ENCODE measurements around the gene NXNL2.

The NXNL2 gene

DNA sequence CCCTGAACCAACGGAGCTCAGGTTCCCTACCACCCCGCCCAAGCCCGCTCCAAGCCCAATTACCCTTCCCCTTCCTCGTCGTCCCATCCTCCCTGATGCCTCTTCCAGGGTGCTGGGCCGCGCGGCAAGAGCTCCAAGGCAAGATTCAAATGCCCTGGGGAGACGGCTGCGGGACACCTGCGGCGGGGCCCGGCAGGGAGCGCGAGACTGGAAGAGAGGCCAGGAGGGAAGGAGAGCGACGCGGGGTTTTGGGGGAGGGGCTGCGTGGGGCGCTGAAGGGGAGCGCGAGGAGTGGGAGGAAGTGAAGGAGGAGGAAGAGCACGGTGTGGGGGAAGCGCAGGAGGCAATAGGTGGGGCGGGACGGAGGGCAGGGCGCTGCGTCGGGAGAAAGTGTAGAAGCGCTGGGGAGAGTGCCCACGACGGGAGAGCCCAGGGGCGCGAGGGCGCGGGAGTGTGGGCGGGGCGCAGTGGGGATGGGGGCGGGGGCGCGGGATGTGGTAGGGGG, 975 bp upstream of the NXNL2 start:
- DNase-seq = peak; percentile 49

DNA sequence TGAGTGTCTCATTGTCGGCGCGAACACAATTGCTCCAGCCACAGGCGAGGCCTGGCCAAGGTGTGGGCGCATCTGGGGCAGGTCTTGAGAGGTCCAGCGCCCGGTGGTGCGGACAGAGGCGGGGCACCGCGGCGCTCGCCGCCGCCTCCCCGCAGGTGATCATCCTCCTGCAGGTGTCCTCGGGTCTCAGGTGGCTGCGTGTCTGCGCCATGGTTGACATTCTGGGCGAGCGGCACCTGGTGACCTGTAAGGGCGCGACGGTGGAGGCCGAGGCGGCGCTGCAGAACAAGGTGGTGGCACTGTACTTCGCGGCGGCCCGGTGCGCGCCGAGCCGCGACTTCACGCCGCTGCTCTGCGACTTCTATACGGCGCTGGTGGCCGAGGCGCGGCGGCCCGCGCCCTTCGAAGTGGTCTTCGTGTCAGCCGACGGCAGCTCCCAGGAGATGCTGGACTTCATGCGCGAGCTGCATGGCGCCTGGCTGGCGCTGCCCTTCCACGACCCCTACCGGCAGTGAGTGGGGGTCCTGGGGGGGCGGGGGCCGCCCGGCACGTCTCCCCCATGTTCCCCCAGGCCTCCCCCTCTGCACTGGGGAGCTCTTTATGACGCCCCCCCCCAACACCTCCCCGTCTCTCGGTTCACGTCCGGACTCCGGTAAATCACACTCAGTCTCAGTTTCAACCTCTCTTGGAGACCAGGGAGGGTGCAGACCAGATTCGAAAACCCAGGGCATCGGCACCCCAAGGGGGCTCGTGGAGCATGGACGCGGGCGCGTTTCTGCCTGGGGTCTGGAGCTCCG, 446 bp downstream of the NXNL2 start:
- no peak for DNase-seq

DNA sequence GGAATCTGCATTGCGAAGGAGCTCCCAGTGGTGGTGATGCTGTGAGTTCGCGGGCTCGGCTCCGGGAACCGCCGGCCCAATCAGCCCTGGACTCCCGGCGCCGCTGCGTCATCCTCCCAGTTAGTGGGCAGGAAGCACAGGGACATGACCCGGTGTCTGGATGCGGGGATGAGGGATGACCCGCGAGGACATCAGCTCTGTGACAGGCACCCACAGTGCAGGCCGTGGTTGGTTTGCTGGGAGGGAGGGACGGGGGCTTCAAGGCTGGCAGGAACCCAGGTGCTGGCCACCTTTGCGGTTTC, 996 bp downstream of the NXNL2 start:
- no peak for DNase-seq

DNA sequence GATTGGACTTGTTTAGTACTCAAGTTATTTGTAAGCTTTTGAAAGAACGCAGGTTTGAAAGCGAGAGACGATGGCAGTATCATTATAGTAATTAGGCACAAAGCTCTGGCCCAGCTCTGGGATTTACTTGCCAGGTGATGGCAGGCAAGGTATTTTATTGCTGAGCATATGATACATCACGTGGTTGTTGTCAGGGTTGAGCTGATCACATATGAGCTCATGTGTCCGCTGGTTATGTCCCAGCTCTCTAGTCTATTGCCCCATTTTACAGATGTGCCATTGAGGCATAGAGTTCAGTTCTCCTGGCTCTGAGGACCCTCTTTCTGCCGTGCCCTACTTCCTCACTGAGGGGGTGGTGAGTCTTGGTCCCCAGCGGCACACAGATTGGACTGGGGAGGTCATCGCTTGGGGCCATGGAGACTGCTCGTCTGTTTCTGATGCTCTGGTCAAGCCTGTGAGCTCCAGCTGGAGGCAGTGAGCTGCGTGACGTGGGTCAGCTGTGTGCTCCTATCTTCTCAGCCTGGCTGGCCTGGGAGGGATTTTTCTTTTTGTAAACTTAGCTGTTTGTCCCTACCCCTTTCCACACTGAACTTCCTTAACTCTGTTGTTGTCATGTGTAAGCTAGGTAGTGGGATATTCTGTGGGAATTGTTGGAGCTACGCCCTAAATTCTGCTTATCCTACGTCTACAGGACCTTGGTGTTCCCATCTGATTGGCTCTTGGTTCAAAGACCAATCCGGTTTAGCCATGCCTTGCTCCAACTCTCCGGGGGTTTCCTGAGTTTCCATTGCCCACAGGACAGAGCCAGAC, 2.2 kb downstream of the NXNL2 start:
- no peak for DNase-seq

DNA sequence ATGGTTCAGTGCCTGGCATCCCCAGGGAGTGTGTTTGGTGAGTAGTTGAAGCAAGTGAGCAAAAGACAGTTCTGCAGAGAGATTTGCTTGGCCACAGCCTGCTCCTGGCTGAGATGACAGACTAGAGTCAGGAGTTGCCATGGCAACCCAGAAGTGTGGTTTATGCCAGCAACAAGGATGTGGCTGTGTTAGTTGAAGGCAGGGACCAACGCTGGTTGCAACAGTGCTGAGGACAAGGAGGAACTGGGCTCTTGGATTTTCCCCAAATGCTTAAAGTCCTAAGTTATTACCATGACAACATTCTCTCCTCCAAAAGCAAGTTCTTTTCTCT, 2.7 kb downstream of the NXNL2 start:
- peak; percentile 61 for DNase-seq

DNA sequence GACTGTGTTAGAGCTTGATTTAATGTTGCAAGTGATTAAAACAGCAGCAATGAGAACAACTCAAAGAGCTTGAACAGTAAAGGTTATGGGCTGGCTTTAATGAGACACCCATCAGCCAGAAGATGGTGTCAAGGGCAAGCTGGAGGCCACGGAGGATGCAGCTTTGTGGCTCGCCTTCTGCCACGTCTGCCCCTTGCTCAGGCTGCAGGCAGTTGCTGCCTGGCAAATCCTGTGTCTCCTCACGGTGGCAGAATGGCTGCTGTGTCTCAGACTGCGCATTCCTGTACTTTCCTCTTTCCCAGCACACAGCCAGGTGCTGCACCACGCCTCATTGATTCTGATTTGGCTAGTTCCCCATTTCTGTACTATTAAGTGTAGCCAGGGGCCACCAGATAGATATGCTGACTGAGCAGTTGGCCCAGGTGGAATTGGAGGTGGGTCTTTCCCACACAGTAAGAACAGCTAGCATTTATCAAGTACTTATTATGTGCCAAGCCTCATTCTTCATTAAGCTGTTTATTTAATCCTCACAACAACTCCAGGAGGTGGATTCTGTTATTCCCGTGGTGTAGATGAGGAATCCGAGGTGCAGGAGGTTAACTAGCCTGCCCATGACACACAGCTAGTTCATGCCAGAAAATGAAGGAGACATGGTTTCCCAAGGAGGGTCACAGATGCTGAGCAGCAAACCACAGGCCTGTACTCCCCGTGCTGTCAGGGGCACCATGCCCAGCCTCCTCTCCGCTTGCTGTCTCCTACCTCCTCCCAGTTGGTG, 3.5 kb downstream of the NXNL2 start:
- no peak for DNase-seq

DNA sequence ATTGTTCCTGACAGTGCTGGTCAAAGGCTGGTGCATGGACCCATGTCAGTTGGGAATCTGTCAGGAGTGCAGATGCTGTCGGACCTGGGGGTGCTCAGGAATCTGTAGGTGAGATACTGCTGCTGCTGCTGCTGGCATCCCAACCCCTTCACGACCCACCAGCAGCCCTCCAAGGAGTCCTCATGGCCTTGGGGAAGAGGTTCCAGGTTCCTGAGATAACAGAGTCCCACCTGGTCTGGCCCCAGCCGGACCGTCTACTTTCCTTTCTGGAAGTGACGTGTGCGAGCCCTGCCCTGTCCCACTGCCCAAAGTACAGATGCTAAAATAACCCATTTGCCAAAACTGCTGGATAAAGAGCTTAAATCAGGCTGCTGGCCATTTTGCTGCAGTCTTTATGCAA, 4.3 kb downstream of the NXNL2 start:
- no peak for DNase-seq

DNA sequence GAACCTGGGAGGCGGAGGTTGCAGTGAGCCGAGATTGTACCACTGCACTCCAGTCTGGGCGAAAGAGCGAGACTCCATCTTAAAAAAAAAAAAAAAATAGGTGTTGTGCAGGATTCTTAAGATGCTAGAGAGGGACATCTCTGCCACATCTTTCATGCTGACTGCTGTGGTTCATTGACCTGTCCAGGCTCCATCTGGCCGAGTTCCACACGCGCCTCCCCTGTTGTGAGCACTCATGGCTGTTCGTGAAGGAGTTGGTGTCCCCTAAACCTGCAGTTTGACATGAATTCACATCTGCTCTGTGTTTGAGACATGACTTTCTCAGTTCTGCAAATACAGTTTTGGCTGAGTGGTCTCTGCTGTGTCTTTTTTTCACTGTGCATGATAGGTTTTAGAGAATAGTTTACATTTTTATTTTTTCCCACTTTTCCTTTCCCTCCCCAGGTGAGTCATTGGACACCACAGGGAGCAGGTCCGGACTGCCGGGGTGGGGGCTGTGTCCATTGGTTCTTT, 5.3 kb downstream of the NXNL2 start:
- DNase-seq = no peak

DNA sequence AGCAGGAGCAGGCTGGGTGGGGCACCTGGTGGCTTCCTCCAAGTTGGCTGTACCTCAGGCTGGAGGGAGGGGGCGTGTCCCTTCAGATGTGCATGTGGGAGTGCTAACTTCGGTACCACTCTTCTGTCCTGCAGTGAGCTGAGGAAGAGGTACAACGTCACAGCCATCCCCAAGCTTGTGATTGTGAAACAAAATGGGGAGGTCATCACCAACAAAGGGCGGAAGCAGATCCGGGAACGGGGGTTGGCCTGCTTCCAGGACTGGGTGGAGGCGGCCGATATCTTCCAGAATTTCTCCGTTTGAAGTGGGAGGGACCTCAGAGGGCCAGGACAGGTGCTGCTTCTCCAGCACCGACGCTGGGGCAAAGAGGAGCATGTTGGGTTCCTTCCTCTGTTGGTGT, 9.3 kb downstream of the NXNL2 start:
- DNase-seq = no peak

DNA sequence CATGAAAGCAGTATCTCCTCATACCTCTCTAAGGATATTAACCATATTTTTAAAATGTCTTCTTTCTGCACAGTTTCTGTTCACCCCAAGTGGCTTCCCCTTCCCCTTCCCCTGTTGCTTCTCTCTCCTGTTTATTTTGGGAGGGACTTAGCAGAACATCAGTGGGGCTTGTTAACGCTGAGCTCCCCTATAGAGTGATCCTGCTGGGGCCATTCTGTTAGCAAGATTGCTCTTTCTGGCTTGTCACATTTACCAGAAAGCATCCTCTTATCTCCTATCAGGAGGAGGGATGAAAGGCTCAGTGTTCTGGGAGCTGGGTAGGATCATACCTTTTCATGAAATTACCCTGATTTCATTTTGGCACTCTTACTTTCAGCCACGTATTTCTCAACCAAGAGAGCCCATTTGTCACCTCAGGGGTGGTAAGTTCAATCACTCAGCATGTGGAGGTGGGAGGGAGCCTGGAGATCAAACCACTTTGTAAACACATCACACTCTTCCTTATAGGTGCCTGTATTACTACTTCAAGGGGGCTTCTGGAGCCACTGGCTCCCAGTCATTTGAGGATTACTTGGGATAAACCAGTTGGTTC, 16.7 kb downstream of the NXNL2 start:
- DNase-seq = no peak

DNA sequence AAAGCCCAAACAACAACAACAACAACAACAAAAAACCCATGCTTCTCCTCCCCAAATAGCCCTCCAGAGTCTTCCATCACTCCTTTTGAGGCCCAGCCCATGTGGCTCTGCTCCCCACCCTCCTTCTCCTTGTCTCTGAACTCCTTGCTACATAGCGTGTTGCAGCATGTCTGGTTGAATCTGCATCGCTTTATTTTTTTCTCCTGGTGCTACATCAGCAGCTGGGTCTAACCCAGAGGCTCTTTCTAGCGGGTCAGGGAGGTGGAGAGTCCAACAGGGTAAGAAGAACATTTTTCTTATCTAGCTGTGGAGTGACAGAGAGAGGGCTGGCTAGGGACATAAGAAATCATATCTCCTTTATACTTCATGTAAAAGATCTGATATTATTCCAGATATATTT, 18.4 kb downstream of the NXNL2 start:
- DNase-seq = no peak

DNA sequence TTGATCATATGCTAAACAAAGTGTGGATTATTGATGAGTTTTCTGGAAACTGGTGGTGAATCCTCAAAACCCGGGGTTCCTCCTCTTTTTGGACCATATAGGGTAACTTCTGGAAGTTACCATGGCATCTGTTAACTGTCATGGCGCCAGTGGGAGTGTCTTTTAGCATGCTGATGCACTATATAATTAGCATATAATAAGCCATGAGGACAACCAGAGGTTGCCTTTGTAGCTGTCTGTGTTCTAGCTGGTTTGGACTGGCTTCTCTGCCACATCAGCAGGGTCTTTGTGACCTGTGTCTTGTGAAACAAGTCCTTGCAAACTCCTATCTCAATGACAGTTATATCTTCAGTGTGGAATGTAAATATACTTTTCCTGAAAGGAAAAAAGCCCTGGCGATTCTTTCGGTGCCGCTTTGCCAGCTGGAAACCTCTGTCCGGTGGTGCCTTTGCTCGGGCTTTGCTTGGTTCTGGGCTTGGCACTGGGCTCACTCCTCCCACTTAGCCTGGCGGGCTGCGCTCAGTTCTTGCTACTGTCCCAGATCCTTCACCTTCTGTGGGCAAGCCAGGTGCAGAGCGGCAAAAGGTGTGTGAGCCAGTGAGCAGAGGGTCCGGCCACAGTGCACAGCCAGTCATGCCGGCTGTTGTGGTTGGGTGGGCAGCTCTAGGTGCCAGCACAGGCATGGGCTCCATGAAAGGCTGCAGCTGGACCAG, 20.4 kb downstream of the NXNL2 start:
- DNase-seq = no peak

DNA sequence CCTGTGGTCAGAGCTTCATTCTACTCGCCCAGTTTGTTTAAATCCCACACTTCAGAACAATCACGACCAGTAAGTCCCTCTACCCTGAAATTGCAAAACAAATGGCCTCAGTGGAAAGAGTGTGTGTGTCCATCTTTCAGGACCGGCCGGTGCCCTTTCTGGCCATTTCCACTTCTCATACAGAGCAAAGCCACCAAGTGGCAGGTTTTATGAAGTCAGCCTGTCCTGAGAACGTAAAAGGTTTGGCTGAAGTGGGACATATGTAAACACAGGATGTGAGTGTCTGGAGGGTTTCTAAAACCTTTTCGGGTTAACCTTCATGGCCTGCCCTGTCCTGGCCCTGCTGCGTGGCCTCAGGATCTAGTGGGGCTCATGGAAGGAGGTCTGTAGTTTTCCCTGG, 24.7 kb downstream of the NXNL2 start:
- no peak for DNase-seq

DNA sequence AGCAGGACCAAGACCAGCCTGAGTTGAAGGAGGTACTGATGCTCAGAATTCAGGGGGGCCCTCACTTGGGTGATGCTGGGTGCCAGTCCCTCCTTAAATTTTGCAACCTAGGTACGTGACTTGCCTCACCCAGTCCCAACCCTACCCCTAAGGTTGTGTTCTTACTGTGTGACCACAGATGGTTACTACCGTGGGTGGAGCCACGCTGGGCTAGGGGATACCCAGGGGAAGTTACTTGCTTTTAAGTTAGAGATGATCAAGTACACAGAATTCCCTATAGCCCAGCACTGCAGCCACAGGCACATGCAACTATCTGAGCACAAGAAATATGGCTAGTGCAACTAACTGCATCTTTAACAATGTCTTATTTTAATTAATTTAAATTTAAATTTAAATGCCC, 32.9 kb downstream of the NXNL2 start:
- DNase-seq = no peak

DNA sequence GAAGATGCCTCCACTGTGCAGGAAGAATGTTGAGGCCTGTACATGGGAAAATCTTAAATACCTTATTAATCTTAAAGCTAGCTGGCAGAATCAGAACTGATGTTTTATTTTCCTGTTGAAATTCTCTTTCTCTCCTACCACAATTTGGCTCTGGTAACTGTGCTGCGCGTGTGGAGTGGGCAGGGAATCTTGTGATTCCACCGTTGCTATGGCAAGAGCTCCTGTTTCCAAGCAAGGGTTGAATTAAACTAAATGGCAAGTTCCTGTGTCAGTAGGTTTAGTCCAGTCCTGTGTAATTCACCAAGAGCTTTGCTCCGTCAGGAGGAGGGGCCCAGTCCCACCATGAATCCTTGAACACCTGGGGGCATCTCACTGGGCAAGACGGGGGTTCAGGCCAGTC, 36.4 kb downstream of the NXNL2 start:
- DNase-seq = no peak

DNA sequence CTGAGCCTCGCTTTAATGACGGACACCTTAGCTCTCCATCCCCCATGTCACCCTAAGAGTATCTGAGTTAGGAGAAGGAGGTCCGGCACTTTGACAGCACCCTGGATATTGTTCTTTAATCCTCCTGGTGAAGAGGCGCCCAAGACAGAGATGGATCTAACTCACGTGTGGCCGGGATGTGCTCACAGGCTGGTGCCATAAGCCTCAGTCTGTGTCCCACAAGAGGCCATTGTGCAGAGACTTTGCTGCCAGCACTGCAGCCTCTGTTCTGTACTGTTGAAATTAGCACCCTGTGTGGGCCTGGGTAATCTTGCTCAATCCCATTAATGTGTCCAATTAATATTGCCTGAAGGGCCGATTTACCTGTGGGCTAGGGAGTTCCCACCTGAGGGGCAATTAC, 37.7 kb downstream of the NXNL2 start:
- no peak for DNase-seq

DNA sequence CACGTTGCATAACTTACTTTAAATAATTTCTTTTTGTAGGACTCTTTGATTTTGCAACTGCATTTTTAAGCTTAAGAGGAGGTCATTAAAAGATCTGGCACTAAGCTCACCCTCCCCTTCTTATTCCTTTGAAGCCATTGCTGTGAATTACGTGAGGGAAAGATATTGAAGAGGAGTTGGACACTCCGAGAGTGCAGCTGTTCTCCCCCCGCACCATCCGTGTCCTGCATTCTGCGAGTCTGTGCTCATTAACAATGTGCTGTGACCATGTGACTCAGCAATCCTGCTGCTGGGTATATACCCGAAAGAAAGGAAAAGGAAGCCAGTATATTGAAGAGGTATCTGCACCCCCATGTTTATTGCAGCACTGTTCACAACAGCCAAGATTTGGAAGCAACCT, 40.0 kb downstream of the NXNL2 start:
- no peak for DNase-seq

DNA sequence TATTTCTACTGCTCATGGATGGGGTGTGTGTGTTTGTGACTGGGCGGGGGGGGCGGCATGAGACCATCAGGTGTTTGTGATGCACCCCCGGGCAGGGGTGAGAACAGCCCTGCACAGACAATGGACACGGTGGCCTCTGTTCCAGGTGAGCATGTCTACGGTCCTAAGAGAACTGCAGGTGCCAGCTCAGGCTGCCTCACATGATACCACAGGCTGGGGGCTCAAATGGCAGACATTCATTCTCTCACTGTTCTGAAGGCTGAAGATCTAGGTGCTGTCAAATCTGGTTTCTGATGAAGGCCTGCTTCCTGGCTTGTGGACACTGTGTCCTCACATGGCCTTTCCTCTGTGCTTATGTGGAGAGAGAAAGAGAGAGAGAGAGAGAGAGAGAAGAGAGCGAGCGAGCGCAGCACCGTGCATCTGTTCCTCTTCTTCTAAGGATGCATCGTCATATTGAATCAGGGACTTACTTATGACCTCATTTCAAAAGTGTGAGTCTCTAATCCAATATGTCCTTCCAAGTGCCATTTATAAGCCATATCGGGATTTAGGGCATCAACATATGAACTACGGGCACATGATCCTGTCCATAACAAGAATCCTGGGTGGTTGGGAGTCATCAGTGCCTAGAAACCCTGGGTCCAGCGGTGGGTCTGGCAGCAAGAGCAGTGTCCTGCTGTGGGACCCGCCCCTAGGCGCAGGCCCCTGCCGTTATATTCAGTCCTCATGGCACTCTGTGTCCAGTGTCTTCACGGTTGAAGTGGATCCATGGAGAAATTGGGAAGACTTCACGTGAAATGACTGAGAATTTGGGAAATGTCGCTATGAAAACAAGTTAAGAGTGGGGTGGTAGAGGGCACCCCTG, 42.5 kb downstream of the NXNL2 start:
- DNase-seq = no peak

DNA sequence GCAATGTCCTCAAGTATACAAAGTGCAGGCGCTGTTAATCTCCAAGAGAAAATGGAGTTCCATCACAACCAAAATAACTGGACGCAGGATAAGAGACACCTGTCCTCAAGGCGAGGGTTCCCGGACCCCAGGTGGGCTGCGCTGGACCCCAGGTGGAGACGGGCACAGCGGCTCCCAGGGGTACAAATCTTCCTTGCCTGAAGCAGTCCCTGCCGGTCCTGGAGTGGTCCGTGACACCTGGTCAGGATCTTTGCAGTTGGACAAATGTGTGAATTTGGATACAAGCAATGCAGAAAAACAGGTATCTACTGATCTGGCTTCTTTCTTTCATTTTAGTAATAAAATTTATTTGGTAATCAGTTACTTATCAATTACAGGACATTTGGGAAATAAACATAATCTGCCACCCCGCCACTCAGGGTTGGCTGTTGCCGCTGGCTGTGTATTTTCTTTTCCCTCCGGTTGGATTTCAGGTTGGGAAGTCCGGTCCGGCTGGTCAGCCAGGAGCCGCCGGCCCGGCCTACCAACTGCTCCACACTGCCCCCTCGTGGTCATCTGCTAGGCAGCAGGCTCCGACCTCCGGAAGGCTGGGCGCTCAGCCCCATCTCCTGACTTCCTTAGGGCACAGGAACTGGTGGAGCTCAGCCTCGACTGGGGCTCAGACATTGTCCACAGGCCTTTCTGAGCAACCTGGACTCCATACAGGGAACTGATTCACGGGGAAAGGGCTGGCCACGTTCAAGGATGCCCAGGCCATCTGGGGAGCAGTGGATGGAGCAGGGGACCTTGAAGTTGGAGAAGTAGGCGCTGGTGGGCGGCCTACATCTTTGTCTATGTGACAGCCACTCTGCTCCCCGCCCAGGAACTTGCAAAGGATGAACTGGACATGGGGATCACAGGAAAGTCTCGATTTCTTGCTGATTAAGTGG, 43.4 kb downstream of the NXNL2 start:
- DNase-seq = peak; percentile 56

DNA sequence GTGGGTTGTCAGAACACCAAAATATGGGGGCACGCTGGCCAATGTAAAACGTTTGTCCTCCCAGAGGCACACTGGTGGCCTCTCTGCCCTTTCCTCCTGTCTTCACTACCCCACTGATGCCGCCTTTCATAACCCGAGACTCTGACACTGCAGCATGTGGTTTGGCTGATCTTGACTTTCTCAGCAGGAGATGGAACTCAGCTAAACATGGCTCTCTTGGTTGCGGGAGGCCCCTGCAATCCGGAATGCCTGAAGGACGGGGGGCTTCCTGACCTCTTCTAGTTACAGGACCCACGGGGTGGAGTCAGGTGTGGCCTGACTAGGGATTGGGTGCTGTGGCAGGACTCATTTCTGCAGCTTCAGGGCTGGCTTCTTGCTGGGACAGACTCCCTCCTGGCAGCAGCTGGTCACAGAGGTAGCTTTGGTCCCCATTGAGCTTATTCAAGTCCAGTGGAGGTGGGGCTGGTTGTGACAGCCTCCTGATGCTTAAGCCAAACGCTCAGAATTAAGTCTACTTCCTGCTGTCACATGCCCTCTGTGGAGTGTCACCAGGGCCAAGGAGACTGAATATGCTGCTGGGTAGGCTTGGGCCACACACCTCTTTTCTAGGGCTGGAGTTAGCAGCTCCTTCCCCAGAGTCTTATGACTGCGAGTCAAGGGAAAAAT, 44.2 kb downstream of the NXNL2 start:
- no peak for DNase-seq

Data from amniotic stem cell (primary cell).